ENCODE data around the gene TUT1. TPM values are rescaled to one million over a fixed set of nuclear protein-coding genes. Genes with fewer than 3 reads are reported as not detected.

Gene TUT1
- total RNA-seq, 1 donor from 2014 or later: 13.7 TPM

GRCh38 chr11:62547691-62548281, 43.5 kb downstream of the TUT1 start:
- intact Hi-C loops (cut with DNase I): loop anchor here (5.0 kb wide), 2 partner anchors 120 to 295 kb away; partner anchors contain the start of genes C11orf98 and CSKMT
- DNase-seq (ENCODE audit: missing footprints): no peak
- peak; percentile 35 for ATAC-seq

GRCh38 chr11:62546929-62547625, 44.2 kb downstream of the TUT1 start:
- intact Hi-C loops (cut with DNase I): loop anchor here (5.0 kb wide), 2 partner anchors 120 to 295 kb away; partner anchors contain the start of genes C11orf98 and CSKMT
- no peak for DNase-seq (ENCODE audit: missing footprints)
- ATAC-seq: no peak

- intact Hi-C loops (cut with DNase I): loop anchor here (5.0 kb wide), 2 partner anchors 121 to 296 kb away; partner anchors contain the start of genes C11orf98 and CSKMT
- peak; percentile 76 for ATAC-seq
- peak; percentile 93 for DNase-seq (ENCODE audit: missing footprints)
Observed at GRCh38 chr11:62546244-62546928, 44.9 kb downstream of the TUT1 start, which contains the start of gene AHNAK. Gene AHNAK, minus strand, starts transcription at chr11:62546806. Its CDS starts 10,708 bp downstream, at chr11:62536098.

GRCh38 chr11:62545437-62546243, 45.7 kb downstream of the TUT1 start:
- ATAC-seq (peak; percentile 66), DNase-seq (ENCODE audit: missing footprints) (peak; percentile 96)
- intact Hi-C loops (cut with DNase I): loop anchor here (2.0 to 5.0 kb wide), 4 partner anchors 15 to 297 kb away; partner anchors contain the start of genes C11orf98 and CSKMT

GRCh38 chr11:62544581-62545436, 46.5 kb downstream of the TUT1 start:
- intact Hi-C loops (cut with DNase I): loop anchor here (2.0 to 5.0 kb wide), 5 partner anchors 16 to 297 kb away; partner anchors contain the start of genes C11orf98 and CSKMT
- DNase-seq (ENCODE audit: missing footprints) (no peak), ATAC-seq (no peak)

- no peak for DNase-seq (ENCODE audit: missing footprints)
- intact Hi-C loops (cut with DNase I): loop anchor here (2.0 to 5.0 kb wide), 4 partner anchors 17 to 147 kb away; no protein-coding TSS in a partner anchor
- no peak for ATAC-seq
Observed at GRCh38 chr11:62543680-62544444, 47.5 kb downstream of the TUT1 start.

GRCh38 chr11:62542750-62543567, 48.4 kb downstream of the TUT1 start:
- intact Hi-C loops (cut with DNase I): loop anchor here (2.0 to 5.0 kb wide), 2 partner anchors 118 to 146 kb away; no protein-coding TSS in a partner anchor
- DNase-seq (ENCODE audit: missing footprints): peak; percentile 92
- ATAC-seq: peak; percentile 38

GRCh38 chr11:62542111-62542745, 49.1 kb downstream of the TUT1 start:
- no peak for DNase-seq (ENCODE audit: missing footprints)
- intact Hi-C loops (cut with DNase I): loop anchor here (2.0 to 5.0 kb wide), 2 partner anchors 117 to 145 kb away; no protein-coding TSS in a partner anchor
- no peak for ATAC-seq

GRCh38 chr11:62540804-62541701, 50.3 kb downstream of the TUT1 start:
- DNase-seq (ENCODE audit: missing footprints): no peak
- no peak for ATAC-seq
- intact Hi-C loops (cut with DNase I): loop anchor here (2.0 to 5.0 kb wide), 2 partner anchors 32 to 144 kb away; no protein-coding TSS in a partner anchor

GRCh38 chr11:62539238-62539925, 51.9 kb downstream of the TUT1 start:
- intact Hi-C loops (cut with DNase I): no loop called here
- DNase-seq (ENCODE audit: missing footprints) (no peak), ATAC-seq (peak; percentile 29)

- intact Hi-C loops (cut with DNase I): no loop called here
- DNase-seq (ENCODE audit: missing footprints) (no peak), ATAC-seq (no peak)
Observed at GRCh38 chr11:62538470-62539237, 52.7 kb downstream of the TUT1 start.

- intact Hi-C loops (cut with DNase I): no loop called here
- DNase-seq (ENCODE audit: missing footprints) (no peak), ATAC-seq (no peak)
Observed at GRCh38 chr11:62536301-62536957, 54.9 kb downstream of the TUT1 start.

- ATAC-seq (no peak), DNase-seq (ENCODE audit: missing footprints) (no peak)
- intact Hi-C loops (cut with DNase I): no loop called here
Observed at GRCh38 chr11:62535802-62536201, 55.5 kb downstream of the TUT1 start.

All from Right ventricle myocardium inferior (tissue), 1 donor.